Keratinocyte (primary cell): ENCODE measurements around the gene SUSD5. TPM values are rescaled to one million over a fixed set of nuclear protein-coding genes. Genes with fewer than 3 reads are reported as not detected.

Experiments
- DNase-seq: peaks from one replicate; pipeline ENCODE4 v3.0.0-alpha.2; 2011; ENCODE audit warnings: low read depth, missing footprints, low spot score
- FAIRE-seq: peaks from 2 replicates; lab custom pipeline; 2011; peaks lifted over from hg19 to GRCh38; lab: Jason Lieb, UNC
- H2AFZ ChIP-seq: 2 replicates; pipeline ENCODE4 v1.6.0; 2012; ENCODE audit warnings: low read length, control low read depth, inconsistent platforms; ENCODE audit not compliant: control insufficient read depth
- H3K27ac ChIP-seq: 2 replicates; pipeline ENCODE4 v1.5.1; 2011; ENCODE audit warnings: low read length; ENCODE audit not compliant: control insufficient read depth, insufficient read depth
- H3K27me3 ChIP-seq: 3 replicates; pipeline ENCODE4 v1.6.0; 2011; ENCODE audit warnings: low read length; ENCODE audit not compliant: control insufficient read depth, insufficient read depth; ENCODE audit errors: extremely low read depth
- H3K36me3 ChIP-seq, 2 experiments: 2 replicates in 1 of 2; 3 replicates in 1 of 2; pipeline ENCODE4 v1.5.1; 2011; ENCODE audit warnings: low read length in 2 of 2, mild to moderate bottlenecking in 1 of 2; ENCODE audit not compliant: control insufficient read depth in 2 of 2, insufficient read depth in 2 of 2; ENCODE audit errors: extremely low read depth in 1 of 2
- H3K4me1 ChIP-seq: 3 replicates; pipeline ENCODE4 v1.5.1; 2011; ENCODE audit warnings: low read length; ENCODE audit not compliant: control insufficient read depth, insufficient read depth; ENCODE audit errors: extremely low read depth
- H3K4me2 ChIP-seq: 3 replicates; pipeline ENCODE4 v1.6.0; 2011; ENCODE audit warnings: low read depth, low read length; ENCODE audit not compliant: control insufficient read depth, insufficient read depth; ENCODE audit errors: extremely low read depth
- H3K4me3 ChIP-seq, 3 experiments: fragments of 200-600 bp in 1 of 3; sonication (generic) in 1 of 3; 2 replicates in 2 of 3; 3 replicates in 1 of 3; pipeline ENCODE4 v1.5.1; 2011 to 2016; ENCODE audit warnings: low read length in 3 of 3, mild to moderate bottlenecking in 3 of 3, control low read depth in 2 of 3, inconsistent platforms in 1 of 3, low read depth in 1 of 3, mixed read lengths in 1 of 3, mixed run types in 1 of 3, moderate library complexity in 1 of 3; ENCODE audit not compliant: control insufficient read depth in 2 of 3, insufficient read depth in 2 of 3; ENCODE audit errors: extremely low read depth in 1 of 3
- H3K79me2 ChIP-seq: 2 replicates; pipeline ENCODE4 v1.6.0; 2012; ENCODE audit warnings: low read length; ENCODE audit not compliant: control insufficient read depth, insufficient read depth
- H3K9ac ChIP-seq: 3 replicates; pipeline ENCODE4 v1.6.0; 2011; ENCODE audit warnings: low read length; ENCODE audit not compliant: control insufficient read depth, insufficient read depth; ENCODE audit errors: extremely low read depth
- H3K9me1 ChIP-seq: 3 replicates; pipeline ENCODE4 v1.6.0; 2011; ENCODE audit warnings: low read length; ENCODE audit not compliant: control insufficient read depth, insufficient read depth; ENCODE audit errors: extremely low read depth
- H3K9me3 ChIP-seq: 2 replicates; pipeline ENCODE4 v1.5.1; 2012; ENCODE audit warnings: low read depth, low read length; ENCODE audit not compliant: control insufficient read depth
- H4K20me1 ChIP-seq: 3 replicates; pipeline ENCODE4 v1.6.0; 2011; ENCODE audit warnings: low read length; ENCODE audit not compliant: control insufficient read depth, insufficient read depth; ENCODE audit errors: extremely low read depth
- CTCF ChIP-seq, 3 experiments: IDR thresholded peaks in 1 of 3; conservative IDR thresholded peaks in 1 of 3; optimal IDR thresholded peaks in 1 of 3; 2 replicates in 2 of 3; 3 replicates in 1 of 3; pipeline versions ENCODE3 to v1.5.1; 2011; ENCODE audit warnings: low read length in 3 of 3, mild to moderate bottlenecking in 3 of 3, moderate library complexity in 2 of 3, control low read depth in 1 of 3, inconsistent platforms in 1 of 3; ENCODE audit not compliant: insufficient read depth in 2 of 3; ENCODE audit errors: extremely low read depth in 1 of 3
- EZH2 ChIP-seq: IDR thresholded peaks from one replicate; pipeline ENCODE4 v1.6.1; 2012; ENCODE audit warnings: inconsistent platforms, mild to moderate bottlenecking, low read length, moderate library complexity
- dilution Hi-C: fragments of 300-500 bp; cut with MboI; formaldehyde crosslinking; loops from one replicate; pipeline ENCODE4 v1.7.0; 2020; ENCODE audit warnings: low sequenced_read_pairs; ENCODE audit not compliant: extremely low pct_ligation_motif_present
- polyA plus RNA-seq, 5 experiments: library from polyadenylated mRNA; depleted of rRNA in 3 of 5; stranded (reverse) in 3 of 5; stranded (forward) in 1 of 5; unstranded in 1 of 5; fragments of >200 nt; gene quantifications; 1 replicate in 1 of 5; 2 replicates in 3 of 5; 3 replicates in 1 of 5; pipeline versions ENCODE4 v1.2.1 to v1.2.3, GENCODE V29; 2011 to 2012; ENCODE audit warnings: missing spikeins in 2 of 5, low read depth in 1 of 5, low replicate concordance in 1 of 5

The SUSD5 gene
- polyA plus RNA-seq, 1 donor (not counting 4 experiments of a cell fraction or from before 2014, with no cell fraction given): 0.05 TPM

GRCh38 chr3:33229066-33229465 is 10.5 kb upstream of the SUSD5 start:
- no peak for TF ChIP-seq CTCF (optimal IDR thresholded peaks at IDR 0.05 in 1 of 3, IDR thresholded peaks at IDR 0.05 in 1 of 3, conservative IDR thresholded peaks at IDR 0.05 in 1 of 3; ENCODE audit: extremely low read depth in 1 of 3, insufficient read depth in 2 of 3, low read length in 3 of 3)
- no peak for TF ChIP-seq EZH2
- no peaks in the 10 kb centered on the region for H4K20me1 ChIP-seq
- peaks cover 3% of the 10 kb centered on the region for H3K27me3 ChIP-seq

GRCh38 chr3:33221241-33221640 is 2.6 kb upstream of the SUSD5 start:
- no peaks in the 10 kb centered on the region for H3K9me1 ChIP-seq
- H3K27ac ChIP-seq: no peak overlapping the region
- peaks cover 47% of the 10 kb centered on the region for H3K27me3 ChIP-seq
- TF ChIP-seq CTCF (optimal IDR thresholded peaks at IDR 0.05 in 1 of 3, IDR thresholded peaks at IDR 0.05 in 1 of 3, conservative IDR thresholded peaks at IDR 0.05 in 1 of 3; ENCODE audit: extremely low read depth in 1 of 3, insufficient read depth in 2 of 3, low read length in 3 of 3): no peak
- no peak overlapping the region for H2AFZ ChIP-seq
- H3K79me2 ChIP-seq: no peaks in the 10 kb centered on the region
- H3K9ac ChIP-seq: no peak overlapping the region
- H3K4me2 ChIP-seq: no peak overlapping the region
- no peaks in the 10 kb centered on the region for H3K4me1 ChIP-seq
- DNase-seq (no peak), FAIRE-seq (no peak)
- H3K9me3 ChIP-seq: no peaks in the 10 kb centered on the region
- no peaks in the 10 kb centered on the region for H4K20me1 ChIP-seq
- H3K4me3 ChIP-seq: no peak overlapping the region
- dilution Hi-C loops: no loop called here
- no peaks in the 10 kb centered on the region for H3K36me3 ChIP-seq

More at GRCh38 chr3:33229066-33229465, 10.5 kb upstream of the SUSD5 start:
- Histone ChIP-seq H3K9ac (no peak overlapping the region), H3K4me2 (no peak overlapping the region), H3K79me2 (no peaks in the 10 kb centered on the region), H3K4me3 (no peak overlapping the region), H3K36me3 (no peaks in the 10 kb centered on the region), H3K27ac (no peak overlapping the region), H2AFZ (no peak overlapping the region), H3K4me1 (no peaks in the 10 kb centered on the region), H3K9me3 (no peaks in the 10 kb centered on the region), H3K9me1 (no peaks in the 10 kb centered on the region)
- DNase-seq: no peak
- no peak for FAIRE-seq
- dilution Hi-C loops: no loop called here
